Neural progenitor cell (in vitro differentiated cells): ENCODE results near the gene CNRIP1.

ENCODE experiments used
- CTCF ChIP-seq: fragments of 200-600 bp; sonication (generic); IDR thresholded peaks from 2 replicates; pipeline ENCODE4 v1.5.1; 2017; ENCODE audit warnings: antibody characterized with exemption, mild to moderate bottlenecking
- EZH2 ChIP-seq: fragments of 200-600 bp; sonication (generic); IDR thresholded peaks from 2 replicates; pipeline ENCODE4 v1.6.1; 2017; ENCODE audit warnings: antibody characterized with exemption, mild to moderate bottlenecking, moderate library complexity

- no peak for TF ChIP-seq CTCF
- TF ChIP-seq EZH2, result no peak
Observed at GRCh38 chr2:68330691-68331090, 10.9 kb upstream of the CNRIP1 start.
